ENCODE results near the gene SLC2A4.

The SLC2A4 gene

GRCh38 chr17:7281074-7281952, at the start of gene SLC2A4:
Gene SLC2A4, plus strand, starts transcription at chr17:7281718. Its CDS starts 217 bp downstream, at chr17:7281935.
- no peaks in the 10 kb centered on the region for H3K36me3 Mint-ChIP-seq
- H3K27ac Mint-ChIP-seq, result peak within 1 kb of the TSS; percentile 45
- peak within 1 kb of the TSS; percentile 71 for H3K4me3 Mint-ChIP-seq
- H3K27me3 Mint-ChIP-seq, result peaks cover 65% of the 10 kb centered on the region
- H3K9me3 Mint-ChIP-seq, result no peaks in the 10 kb centered on the region
- CTCF ChIA-PET, result interaction anchor here (0.6 to 10.4 kb wide), 6 partner anchors 9 to 280 kb away, joined by 3 to 78 read pairs (median 4); partner anchors contain the start of gene SENP3
- DNase-seq, result peak; percentile 90
- peaks cover 28% of the 10 kb centered on the region for H3K4me1 Mint-ChIP-seq

GRCh38 chr17:7232114-7232513, 49.4 kb upstream of the SLC2A4 start:
- peaks cover 50% of the 10 kb centered on the region for H3K4me1 Mint-ChIP-seq
- no peak overlapping the region for H3K27ac Mint-ChIP-seq
- peak overlapping the region; percentile 98 for H3K4me3 Mint-ChIP-seq
- CTCF ChIA-PET, result no interaction called here
- peaks cover 61% of the 10 kb centered on the region for H3K36me3 Mint-ChIP-seq
- DNase-seq, result no peak
- H3K9me3 Mint-ChIP-seq, result no peaks in the 10 kb centered on the region
- H3K27me3 Mint-ChIP-seq, result no peaks in the 10 kb centered on the region

GRCh38 chr17:7233701-7234082, 47.8 kb upstream of the SLC2A4 start:
- no peaks in the 10 kb centered on the region for H3K27me3 Mint-ChIP-seq
- peak overlapping the region; percentile 98 for H3K4me3 Mint-ChIP-seq
- peaks cover 51% of the 10 kb centered on the region for H3K4me1 Mint-ChIP-seq
- H3K27ac Mint-ChIP-seq, result peak overlapping the region; percentile 88
- DNase-seq, result no peak
- CTCF ChIA-PET, result interaction anchor here (1.0 kb wide), 1 partner anchor 19 kb away, joined by 4 read pairs; no protein-coding TSS in a partner anchor
- peaks cover 59% of the 10 kb centered on the region for H3K36me3 Mint-ChIP-seq
- H3K9me3 Mint-ChIP-seq, result no peaks in the 10 kb centered on the region

- H3K9me3 Mint-ChIP-seq, result no peaks in the 10 kb centered on the region
- H3K4me1 Mint-ChIP-seq, result peaks cover 51% of the 10 kb centered on the region
- peak within 1 kb of the TSS; percentile 98 for H3K4me3 Mint-ChIP-seq
- DNase-seq, result peak; percentile 96
- peak within 1 kb of the TSS; percentile 88 for H3K27ac Mint-ChIP-seq
- peaks cover 56% of the 10 kb centered on the region for H3K36me3 Mint-ChIP-seq
- no peaks in the 10 kb centered on the region for H3K27me3 Mint-ChIP-seq
- CTCF ChIA-PET, result interaction anchor here (1.0 to 1.1 kb wide), 2 partner anchors 20 to 62 kb away, joined by 3 to 4 read pairs; no protein-coding TSS in a partner anchor
These were observed 47.2 kb upstream of the SLC2A4 start, which contains the start of gene DVL2 for GRCh38 chr17:7234083-7234951. Gene DVL2, minus strand, starts transcription at chr17:7234517. Its CDS starts 255 bp downstream, at chr17:7234262.

- Mint-ChIP-seq H3K36me3 (peaks cover 54% of the 10 kb centered on the region), H3K9me3 (no peaks in the 10 kb centered on the region), H3K27me3 (no peaks in the 10 kb centered on the region), H3K27ac (peak overlapping the region; percentile 88), H3K4me3 (peak overlapping the region; percentile 98), H3K4me1 (peaks cover 65% of the 10 kb centered on the region)
- CTCF ChIA-PET, result interaction anchor here (0.8 to 1.1 kb wide), 3 partner anchors 15 to 60 kb away, joined by 3 read pairs; no protein-coding TSS in a partner anchor
- DNase-seq, result no peak
These were observed 45.5 kb upstream of the SLC2A4 start for GRCh38 chr17:7235693-7236665.

GRCh38 chr17:7236808-7237207, 44.7 kb upstream of the SLC2A4 start:
- no peaks in the 10 kb centered on the region for H3K27me3 Mint-ChIP-seq
- DNase-seq, result no peak
- peaks cover 62% of the 10 kb centered on the region for H3K36me3 Mint-ChIP-seq
- H3K4me3 Mint-ChIP-seq, result peak overlapping the region; percentile 94
- peaks cover 73% of the 10 kb centered on the region for H3K4me1 Mint-ChIP-seq
- H3K9me3 Mint-ChIP-seq, result no peaks in the 10 kb centered on the region
- peak overlapping the region; percentile 98 for H3K27ac Mint-ChIP-seq
- CTCF ChIA-PET, result interaction anchor here (1.1 to 2.3 kb wide), 2 partner anchors 16 kb away, joined by 3 to 10 read pairs; partner anchors contain the start of gene ACADVL

GRCh38 chr17:7237266-7237760, 44.2 kb upstream of the SLC2A4 start:
- H3K36me3 Mint-ChIP-seq, result peaks cover 62% of the 10 kb centered on the region

GRCh38 chr17:7237761-7238419, 43.6 kb upstream of the SLC2A4 start:
- H3K27ac Mint-ChIP-seq, result peak overlapping the region; percentile 98

More at GRCh38 chr17:7237266-7237760, 44.2 kb upstream of the SLC2A4 start:
- no peak for DNase-seq
- no peaks in the 10 kb centered on the region for H3K9me3 Mint-ChIP-seq
- CTCF ChIA-PET, result interaction anchor here (2.3 kb wide), 1 partner anchor 16 kb away, joined by 10 read pairs; the partner anchor contains the start of gene ACADVL
- no peaks in the 10 kb centered on the region for H3K27me3 Mint-ChIP-seq
- H3K4me1 Mint-ChIP-seq, result peaks cover 73% of the 10 kb centered on the region
- H3K27ac Mint-ChIP-seq, result peak overlapping the region; percentile 98
- H3K4me3 Mint-ChIP-seq, result peak overlapping the region; percentile 94

GRCh38 chr17:7238420-7239090, 43.0 kb upstream of the SLC2A4 start:
- peaks cover 70% of the 10 kb centered on the region for H3K4me1 Mint-ChIP-seq
- no peaks in the 10 kb centered on the region for H3K9me3 Mint-ChIP-seq
- H3K27ac Mint-ChIP-seq, result peak overlapping the region; percentile 98
- H3K4me3 Mint-ChIP-seq, result peak overlapping the region; percentile 94
- DNase-seq, result no peak
- CTCF ChIA-PET, result interaction anchor here (1.5 to 2.3 kb wide), 2 partner anchors 18 to 57 kb away, joined by 3 to 10 read pairs; partner anchors contain the start of gene ACADVL
- H3K27me3 Mint-ChIP-seq, result no peaks in the 10 kb centered on the region
- peaks cover 66% of the 10 kb centered on the region for H3K36me3 Mint-ChIP-seq

More at GRCh38 chr17:7237761-7238419, 43.6 kb upstream of the SLC2A4 start:
- Mint-ChIP-seq H3K27me3 (no peaks in the 10 kb centered on the region), H3K9me3 (no peaks in the 10 kb centered on the region), H3K36me3 (peaks cover 64% of the 10 kb centered on the region), H3K4me3 (peak overlapping the region; percentile 94), H3K4me1 (peaks cover 71% of the 10 kb centered on the region)
- peak; percentile 86 for DNase-seq
- CTCF ChIA-PET, result interaction anchor here (1.5 to 2.3 kb wide), 2 partner anchors 17 to 58 kb away, joined by 3 to 10 read pairs; partner anchors contain the start of gene ACADVL

GRCh38 chr17:7239091-7240027, 42.2 kb upstream of the SLC2A4 start, which contains the start of gene PHF23:
Gene PHF23, minus strand, starts transcription at chr17:7239457. Its CDS starts 178 bp downstream, at chr17:7239279.
- peak within 1 kb of the TSS; percentile 98 for H3K27ac Mint-ChIP-seq
- H3K4me1 Mint-ChIP-seq, result peaks cover 66% of the 10 kb centered on the region
- no peaks in the 10 kb centered on the region for H3K27me3 Mint-ChIP-seq
- H3K9me3 Mint-ChIP-seq, result no peaks in the 10 kb centered on the region
- CTCF ChIA-PET, result interaction anchor here (1.5 to 3.5 kb wide), 3 partner anchors 19 to 57 kb away, joined by 3 to 17 read pairs (median 10); partner anchors contain the start of genes ACADVL and DLG4
- peaks cover 67% of the 10 kb centered on the region for H3K36me3 Mint-ChIP-seq
- peak within 1 kb of the TSS; percentile 94 for H3K4me3 Mint-ChIP-seq
- peak; percentile 98 for DNase-seq

- peaks cover 64% of the 10 kb centered on the region for H3K36me3 Mint-ChIP-seq
These were observed 41.1 kb upstream of the SLC2A4 start for GRCh38 chr17:7240375-7240774.

More at GRCh38 chr17:7240375-7240774, 41.1 kb upstream of the SLC2A4 start:
- no peak for DNase-seq
- no peaks in the 10 kb centered on the region for H3K27me3 Mint-ChIP-seq
- H3K4me1 Mint-ChIP-seq, result peaks cover 56% of the 10 kb centered on the region
- CTCF ChIA-PET, result interaction anchor here (3.5 kb wide), 1 partner anchor 20 kb away, joined by 17 read pairs; the partner anchor contains the start of genes ACADVL and DLG4
- no peaks in the 10 kb centered on the region for H3K9me3 Mint-ChIP-seq
- peak overlapping the region; percentile 98 for H3K27ac Mint-ChIP-seq
- peak overlapping the region; percentile 94 for H3K4me3 Mint-ChIP-seq
